NOMO-1 (cell line): ENCODE results near the gene PDGFRA.
A peak's percentile ranks its signal among the peaks of the same experiment; 100 is the strongest.
"Not testable (repeated sequence)": the region's sequence is repeated elsewhere in the genome, so short reads cannot be mapped to it uniquely, and the experiment has no call there.

Experiments used
- DNase-seq, 2 experiments: peaks; one replicate each; lab custom pipeline; 2025; ENCODE audit not compliant: unreplicated experiment in 2 of 2; lab: John Stamatoyannopoulos, UW

PDGFRA gene

GRCh38 chr4:54227256-54228055, 1.6 kb upstream of the PDGFRA start:
- DNase-seq, result no peak

- DNase-seq, result peak; percentile 20 to 55
Observed at GRCh38 chr4:54228056-54228527, 1.0 kb upstream of the PDGFRA start.

GRCh38 chr4:54228546-54228945, 547 bp upstream of the PDGFRA start:
- DNase-seq, result no peak

GRCh38 chr4:54229631-54230483, 764 bp downstream of the PDGFRA start:
- no peak for DNase-seq

GRCh38 chr4:54230484-54231418, 1.7 kb downstream of the PDGFRA start:
- DNase-seq, result no peak

- DNase-seq, result no peak
Observed at GRCh38 chr4:54231419-54231767, 2.3 kb downstream of the PDGFRA start.

- no peak for DNase-seq
Observed at GRCh38 chr4:54231768-54232688, 2.9 kb downstream of the PDGFRA start.

GRCh38 chr4:54233277-54233696, 4.2 kb downstream of the PDGFRA start:
- DNase-seq, result peak; percentile 74 to 81

- DNase-seq, result peak; percentile 54 to 70
Observed at GRCh38 chr4:54233697-54234496, 4.8 kb downstream of the PDGFRA start.

- DNase-seq, result no peak
Observed at GRCh38 chr4:54234497-54235205, 5.6 kb downstream of the PDGFRA start.

GRCh38 chr4:54236316-54236715, 7.2 kb downstream of the PDGFRA start:
- not testable (repeated sequence) for DNase-seq

- DNase-seq, result no peak
Observed at GRCh38 chr4:54237770-54238169, 8.7 kb downstream of the PDGFRA start.

- no peak for DNase-seq
Observed at GRCh38 chr4:54238389-54238788, 9.3 kb downstream of the PDGFRA start.

GRCh38 chr4:54241268-54241823, 12.3 kb downstream of the PDGFRA start:
- DNase-seq, result not testable (repeated sequence)

GRCh38 chr4:54243541-54243940, 14.4 kb downstream of the PDGFRA start:
- not testable (repeated sequence) for DNase-seq

GRCh38 chr4:54252312-54252711, 23.2 kb downstream of the PDGFRA start:
- DNase-seq, result not testable (repeated sequence)

- no peak for DNase-seq
Observed at GRCh38 chr4:54254116-54254914, 25.2 kb downstream of the PDGFRA start.
